ENCODE results near the gene OR2AP1. TPM values are rescaled to one million over a fixed set of nuclear protein-coding genes. Genes with fewer than 3 reads are reported as not detected.
A peak's percentile ranks its signal among the peaks of the same experiment; 100 is the strongest.

The OR2AP1 gene
- total and polyA plus RNA-seq, 2 experiments from 2014 or later = not detected

GRCh38 chr12:55607821-55608594, 35.7 kb downstream of the OR2AP1 start:
- H3K9me3 ChIP-seq (ENCODE audit: low read depth) = no peaks in the 10 kb centered on the region
- H3K4me2 ChIP-seq = no peak overlapping the region
- WGBS (ENCODE audit: low lambda C conversion rate, missing lambda C conversion rate) = 64% methylated on average over 8 of the region's 8 CpGs
- H4K20me1 ChIP-seq (ENCODE audit: insufficient read depth, poor library complexity, severe bottlenecking) = no peaks in the 10 kb centered on the region
- no peak for DNase-seq (ENCODE audit: low spot score)
- H3K4me3 ChIP-seq = no peak overlapping the region
- no peaks in the 10 kb centered on the region for H3K36me3 ChIP-seq (replicated peaks; ENCODE audit: insufficient read depth, low read depth)
- H3K27me3 ChIP-seq = no peaks in the 10 kb centered on the region
- H2AFZ ChIP-seq = no peak overlapping the region
- H3K4me1 ChIP-seq (ENCODE audit: insufficient read depth) = no peaks in the 10 kb centered on the region
- H3K79me2 ChIP-seq = no peaks in the 10 kb centered on the region
- H3K27ac ChIP-seq = no peak overlapping the region
- TF ChIP-seq CTCF (IDR thresholded peaks at IDR 0.05; ENCODE audit: poor library complexity) = no peak
- no peak for TF ChIP-seq EZH2 (IDR thresholded peaks at IDR 0.05; ENCODE audit: borderline replicate concordance)
- no peak for TF ChIP-seq EZH2phosphoT487 (IDR thresholded peaks at IDR 0.05; ENCODE audit: low read depth, severe bottlenecking, unreplicated experiment)
- H3K9me2 ChIP-seq (replicated peaks; ENCODE audit: insufficient read depth) = no peaks in the 10 kb centered on the region

GRCh38 chr12:55610598-55610997, 38.3 kb downstream of the OR2AP1 start:
- Histone ChIP-seq H3K9me2 (replicated peaks; ENCODE audit: insufficient read depth) (no peaks in the 10 kb centered on the region), H3K4me3 (no peak overlapping the region), H3K27ac (peak overlapping the region; percentile 35), H2AFZ (no peak overlapping the region), H3K4me1 (ENCODE audit: insufficient read depth) (no peaks in the 10 kb centered on the region), H3K9me3 (ENCODE audit: low read depth) (no peaks in the 10 kb centered on the region), H3K36me3 (replicated peaks; ENCODE audit: insufficient read depth, low read depth) (no peaks in the 10 kb centered on the region), H4K20me1 (ENCODE audit: insufficient read depth, poor library complexity, severe bottlenecking) (no peaks in the 10 kb centered on the region), H3K27me3 (no peaks in the 10 kb centered on the region), H3K79me2 (no peaks in the 10 kb centered on the region), H3K4me2 (no peak overlapping the region)
- no peak for TF ChIP-seq EZH2phosphoT487 (IDR thresholded peaks at IDR 0.05; ENCODE audit: low read depth, severe bottlenecking, unreplicated experiment)
- no peak for TF ChIP-seq CTCF (IDR thresholded peaks at IDR 0.05; ENCODE audit: poor library complexity)
- no peak for TF ChIP-seq EZH2 (IDR thresholded peaks at IDR 0.05; ENCODE audit: borderline replicate concordance)
- no peak for DNase-seq (ENCODE audit: low spot score)
- WGBS (ENCODE audit: low lambda C conversion rate, missing lambda C conversion rate) = 91% methylated on average over 1 of the region's 1 CpG

- Histone ChIP-seq H3K27ac (no peak overlapping the region), H3K9me2 (replicated peaks; ENCODE audit: insufficient read depth) (no peaks in the 10 kb centered on the region), H2AFZ (no peak overlapping the region), H3K4me1 (ENCODE audit: insufficient read depth) (no peaks in the 10 kb centered on the region), H3K79me2 (no peaks in the 10 kb centered on the region), H3K9me3 (ENCODE audit: low read depth) (no peaks in the 10 kb centered on the region), H3K36me3 (replicated peaks; ENCODE audit: insufficient read depth, low read depth) (no peaks in the 10 kb centered on the region), H3K27me3 (no peaks in the 10 kb centered on the region), H3K4me2 (no peak overlapping the region), H4K20me1 (ENCODE audit: insufficient read depth, poor library complexity, severe bottlenecking) (no peaks in the 10 kb centered on the region), H3K4me3 (no peak overlapping the region)
- no peak for TF ChIP-seq CTCF (IDR thresholded peaks at IDR 0.05; ENCODE audit: poor library complexity)
- no peak for TF ChIP-seq EZH2phosphoT487 (IDR thresholded peaks at IDR 0.05; ENCODE audit: low read depth, severe bottlenecking, unreplicated experiment)
- TF ChIP-seq EZH2 (IDR thresholded peaks at IDR 0.05; ENCODE audit: borderline replicate concordance) = no peak
- 84% methylated on average over 2 of the region's 2 CpGs for WGBS (ENCODE audit: low lambda C conversion rate, missing lambda C conversion rate)
- DNase-seq (ENCODE audit: low spot score) = no peak
These were observed 40.4 kb downstream of the OR2AP1 start for GRCh38 chr12:55612646-55613045.

Data from hepatocyte (in vitro differentiated cells).